Activated CD4-positive, alpha-beta T cell treated with anti-CD3 and anti-CD28 coated beads for 4 hours (primary cell): ENCODE measurements around the gene SDK1.

ENCODE experiments used
- DNase-seq, 2 donors: peaks; one replicate each; pipeline ENCODE4 v3.0.0-alpha.2; 2020

The SDK1 gene

GRCh38 chr7:3896169-3896765 lies 595.2 kb downstream of the SDK1 start:
- DNase-seq = no peak

DNA sequence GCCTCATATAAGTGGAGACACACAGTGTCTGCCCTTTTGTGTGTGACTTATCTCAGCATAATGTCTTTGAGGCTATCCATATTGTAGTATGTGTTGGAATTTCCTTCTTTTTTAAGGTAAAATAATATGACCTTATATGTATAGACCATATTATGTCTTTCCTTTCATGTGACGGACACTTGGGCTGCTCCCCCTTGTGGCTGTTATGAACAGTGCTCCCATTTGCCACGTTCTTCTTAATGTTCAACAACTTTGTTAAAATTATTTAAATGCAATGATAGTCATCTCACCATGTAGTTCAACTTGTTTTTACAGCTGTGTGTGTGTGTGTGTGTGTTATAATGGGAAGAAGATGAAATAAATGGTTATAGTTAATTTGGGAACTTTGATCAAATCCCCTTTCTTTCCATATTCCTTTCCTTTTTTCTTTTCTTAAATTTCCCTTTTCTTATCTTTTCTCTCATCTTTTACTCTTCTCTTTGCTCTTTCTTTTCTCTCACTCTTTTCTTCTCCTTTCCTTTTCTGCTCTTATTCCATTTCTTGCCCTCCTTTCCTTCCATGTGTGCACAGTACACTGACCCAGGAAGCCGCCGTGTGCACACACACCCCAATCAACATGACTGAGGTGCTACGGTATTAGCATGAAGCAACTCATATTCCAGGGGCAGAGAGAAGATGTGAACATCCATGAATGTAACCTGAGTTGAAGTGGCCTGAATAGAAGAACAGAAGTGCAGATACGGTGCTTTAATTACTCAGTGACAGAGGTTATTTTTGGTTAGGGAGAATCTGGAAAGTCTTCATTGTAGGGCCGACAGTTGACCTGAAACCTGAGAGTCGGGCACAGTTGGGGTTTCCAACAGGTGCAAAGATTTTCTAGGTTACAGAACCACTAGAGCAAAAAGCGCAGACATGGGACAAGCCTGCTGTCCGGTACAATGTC lies 596.6 kb downstream of the SDK1 start:
- DNase-seq = peak; percentile 32 to 45

GRCh38 chr7:3899559-3899991 lies 598.5 kb downstream of the SDK1 start:
- no peak for DNase-seq

DNA sequence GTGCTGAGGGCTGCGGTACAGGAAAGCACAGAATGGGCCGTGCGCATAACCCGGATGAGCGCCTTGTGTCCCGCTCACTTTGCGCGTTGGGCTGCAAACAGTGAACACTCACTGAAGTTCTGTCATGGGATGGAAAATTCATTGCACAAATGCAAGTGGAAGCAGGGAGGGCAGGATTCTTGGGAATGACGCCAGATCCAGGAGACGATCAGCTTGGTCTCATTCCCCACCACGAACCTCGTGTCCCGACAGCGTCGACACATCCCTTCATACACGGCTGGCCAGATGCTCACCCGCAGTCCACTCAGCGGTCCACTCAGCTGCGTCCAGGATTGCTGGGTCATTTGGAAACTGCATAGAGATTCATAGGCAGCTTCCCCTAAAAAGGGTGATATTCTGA lies 607.1 kb downstream of the SDK1 start:
- DNase-seq = no peak

DNA sequence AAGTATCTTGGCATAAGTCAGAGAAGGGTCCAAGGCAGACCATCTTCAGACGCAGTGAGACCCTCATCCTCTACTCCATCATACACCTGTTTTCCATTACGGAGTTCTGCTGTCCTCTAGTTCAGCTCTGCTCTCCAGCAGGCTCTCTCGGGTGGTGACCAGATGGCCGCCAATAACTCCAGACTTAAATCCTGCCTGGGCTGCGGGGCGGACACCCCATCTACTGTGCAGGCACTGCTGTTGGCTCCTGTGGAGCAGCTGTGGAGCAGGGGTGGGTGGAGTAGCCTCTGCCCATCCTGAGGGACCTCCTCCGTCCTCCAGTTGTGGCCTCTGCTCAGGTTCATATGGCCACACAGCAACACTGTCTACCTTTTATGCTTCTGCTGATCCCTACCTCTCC lies 608.1 kb downstream of the SDK1 start:
- DNase-seq = no peak

DNA sequence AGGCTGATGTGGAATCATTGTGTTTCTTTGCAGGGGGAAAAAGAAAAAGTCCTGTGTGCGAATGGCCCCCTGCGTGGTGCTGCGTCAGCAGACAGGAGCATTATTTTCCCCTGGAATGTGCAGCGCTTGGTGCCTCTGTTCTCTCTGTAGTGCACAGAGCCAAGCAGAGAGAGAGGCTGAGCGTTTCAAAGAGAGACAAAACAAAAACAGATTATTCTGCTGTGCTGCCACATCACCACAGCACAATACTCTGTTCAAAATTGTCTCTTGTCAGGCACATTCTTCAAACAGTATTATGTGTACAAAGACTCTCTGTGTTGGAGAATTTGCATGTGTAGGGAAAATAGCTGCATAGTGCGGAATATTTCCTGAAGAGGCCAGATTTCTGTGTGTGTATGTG lies 609.0 kb downstream of the SDK1 start:
- DNase-seq = no peak

GRCh38 chr7:3911685-3912084 lies 610.6 kb downstream of the SDK1 start:
- no peak for DNase-seq

DNA sequence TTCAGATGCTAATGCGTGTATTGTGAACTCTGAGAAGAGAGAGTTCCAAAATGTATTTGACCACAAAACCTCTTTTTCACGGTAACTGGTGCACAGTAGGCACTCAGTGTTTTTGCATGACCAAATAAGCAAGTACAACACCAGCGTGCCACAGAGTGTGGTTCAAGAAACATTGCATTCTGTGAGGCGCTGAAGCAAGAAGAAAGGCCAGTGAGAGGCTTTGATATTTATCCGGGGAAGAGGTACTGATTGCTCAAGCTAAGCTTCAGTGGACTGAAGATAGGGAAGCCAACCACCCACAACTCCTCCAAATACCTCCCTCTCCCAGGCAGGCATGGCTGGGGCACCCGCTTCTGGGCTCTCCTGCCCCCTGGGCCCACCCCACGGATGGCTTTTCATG lies 611.2 kb downstream of the SDK1 start:
- DNase-seq = no peak

DNA sequence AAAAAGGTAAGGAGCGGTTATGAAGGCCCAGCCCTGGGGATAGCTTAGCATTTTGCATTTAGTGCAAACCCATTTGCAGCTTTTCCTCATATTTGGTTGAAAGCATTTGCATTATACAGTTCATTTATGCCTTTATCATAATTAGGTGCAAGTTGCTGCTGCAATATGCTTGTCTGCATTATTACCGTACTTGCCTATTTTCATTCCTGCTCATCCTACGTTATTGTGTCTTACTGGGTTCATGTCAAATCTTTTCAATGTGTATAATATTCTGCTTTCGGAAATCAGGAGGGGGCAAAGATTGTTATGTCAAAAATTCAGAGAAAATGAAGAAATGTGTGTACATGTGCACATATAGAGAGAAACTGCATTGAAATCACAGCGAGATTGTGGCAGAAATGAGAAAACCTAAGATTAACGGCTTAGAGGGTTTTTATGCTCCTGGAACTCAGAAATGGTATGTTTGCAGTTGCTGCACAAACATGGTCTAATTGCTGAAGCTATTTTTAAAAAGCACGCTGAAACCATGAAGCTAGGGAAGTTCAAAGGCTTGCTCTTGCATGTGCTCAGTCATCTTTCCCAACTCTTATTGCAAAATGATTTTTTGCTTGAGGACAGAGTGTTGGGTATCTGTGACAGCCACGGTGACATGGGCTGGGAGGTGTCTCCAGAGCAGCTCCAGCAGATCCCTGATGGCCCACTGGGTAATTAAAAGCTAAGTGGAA lies 613.2 kb downstream of the SDK1 start:
- no peak for DNase-seq

DNA sequence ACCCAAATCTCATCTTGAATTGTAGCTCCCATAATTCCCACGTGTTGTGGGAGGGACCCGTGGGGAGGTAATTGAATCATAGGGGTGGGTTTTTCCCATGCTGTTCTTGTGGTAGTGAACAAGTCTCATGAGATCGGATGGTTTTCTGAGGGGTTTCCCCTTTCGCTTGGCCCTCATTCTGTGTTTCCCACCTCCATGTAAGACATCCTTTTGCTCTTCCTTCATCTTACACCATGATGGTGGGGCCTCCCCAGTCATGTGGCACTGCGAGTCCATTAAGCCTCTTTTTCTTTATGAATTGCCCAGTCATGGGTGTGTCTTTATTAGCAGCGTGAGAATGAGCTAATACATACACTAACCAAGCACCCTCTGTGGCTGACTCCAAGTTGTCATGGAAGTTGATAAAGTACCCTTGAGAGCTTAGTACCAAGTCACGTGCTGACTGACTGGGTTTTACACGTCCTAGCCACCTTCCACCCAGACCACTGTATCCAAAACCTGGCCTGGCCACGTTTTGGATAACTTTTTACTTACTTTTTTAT lies 614.4 kb downstream of the SDK1 start:
- no peak for DNase-seq

- no peak for DNase-seq
These were observed 615.1 kb downstream of the SDK1 start for GRCh38 chr7:3916146-3916545.

DNA sequence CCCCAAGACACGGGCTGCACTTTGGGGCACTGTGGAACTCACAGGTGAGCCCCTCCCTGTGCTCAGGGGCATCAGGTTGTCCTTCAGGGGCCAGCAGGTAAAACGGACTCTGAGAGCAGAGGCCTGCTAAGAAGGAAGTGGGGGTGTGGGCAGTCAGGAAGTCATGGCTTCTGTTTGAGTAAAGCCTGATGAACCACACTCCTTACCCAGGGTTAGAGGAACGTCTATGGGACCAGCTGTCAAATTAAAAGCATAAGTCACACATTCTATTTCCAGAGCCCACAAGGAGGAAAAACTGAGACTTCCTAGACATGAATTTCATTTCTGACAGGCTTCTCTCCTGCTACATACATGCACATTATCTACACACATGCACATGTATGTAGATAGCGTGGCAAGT lies 616.4 kb downstream of the SDK1 start:
- DNase-seq = no peak

GRCh38 chr7:3918576-3918975 lies 617.5 kb downstream of the SDK1 start:
- no peak for DNase-seq

DNA sequence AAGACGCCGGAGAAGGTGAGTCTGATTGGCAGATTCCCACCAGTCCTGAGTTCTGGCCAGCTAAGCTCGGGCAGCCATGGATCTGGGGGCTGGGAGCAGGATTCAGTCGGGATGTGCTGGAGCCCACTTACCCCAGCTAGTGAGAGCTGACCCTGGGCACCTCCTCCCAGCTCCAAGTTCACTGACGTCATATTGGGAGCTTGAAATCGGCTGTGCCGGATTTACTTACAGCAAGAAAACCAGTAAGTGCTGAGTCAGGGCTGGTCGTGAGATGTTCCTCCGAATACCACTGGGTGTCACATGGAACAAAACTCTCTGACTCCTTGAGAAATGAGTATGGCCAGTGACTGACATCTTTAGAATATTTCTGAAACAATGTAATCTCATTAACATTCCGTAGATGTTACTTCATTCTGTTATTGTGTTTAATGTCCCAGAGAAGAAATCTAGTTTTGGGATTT lies 621.2 kb downstream of the SDK1 start:
- no peak for DNase-seq

- no peak for DNase-seq
These were observed 622.4 kb downstream of the SDK1 start for GRCh38 chr7:3923307-3923918.

DNA sequence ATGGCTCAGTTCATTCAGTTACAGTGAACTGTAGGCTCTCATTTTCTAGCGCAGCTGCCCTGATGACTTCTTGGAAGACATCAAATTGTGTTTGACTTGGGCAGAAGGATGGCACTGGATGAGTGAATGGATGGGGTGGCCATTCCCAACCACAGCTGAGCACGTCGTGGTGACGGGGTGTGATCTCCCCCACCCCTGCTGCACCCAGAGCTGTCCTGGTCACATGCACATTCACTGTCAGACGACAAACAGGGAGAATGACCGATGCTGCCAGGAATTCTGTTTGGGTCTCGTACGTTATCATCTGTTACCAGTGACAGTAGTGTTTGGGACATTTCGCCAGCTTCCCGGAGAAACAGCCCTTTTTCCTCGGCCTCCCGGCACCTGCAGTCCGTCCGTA lies 623.2 kb downstream of the SDK1 start:
- no peak for DNase-seq

- no peak for DNase-seq
These were observed 626.5 kb downstream of the SDK1 start for GRCh38 chr7:3927446-3928110.

- DNase-seq = no peak
These were observed 627.9 kb downstream of the SDK1 start for GRCh38 chr7:3928727-3929515.

DNA sequence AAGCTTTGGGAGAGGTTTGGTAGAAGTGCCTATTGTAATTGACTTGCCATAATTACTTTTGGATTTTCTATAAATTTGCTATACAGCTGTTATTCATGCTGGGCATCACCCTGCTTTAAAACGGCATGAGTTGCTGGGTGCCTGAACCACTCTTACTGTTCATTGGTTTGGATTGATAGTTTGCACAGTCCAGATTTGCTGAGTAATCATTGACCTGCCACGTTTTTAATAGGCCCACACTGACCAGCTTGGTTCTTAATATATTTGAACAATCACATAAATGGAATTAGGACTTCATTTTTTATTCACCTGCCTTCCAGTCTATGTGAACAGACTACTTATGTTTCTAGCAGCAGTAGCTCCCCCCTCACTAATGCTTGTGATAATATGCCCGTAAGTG lies 630.8 kb downstream of the SDK1 start:
- no peak for DNase-seq

DNA sequence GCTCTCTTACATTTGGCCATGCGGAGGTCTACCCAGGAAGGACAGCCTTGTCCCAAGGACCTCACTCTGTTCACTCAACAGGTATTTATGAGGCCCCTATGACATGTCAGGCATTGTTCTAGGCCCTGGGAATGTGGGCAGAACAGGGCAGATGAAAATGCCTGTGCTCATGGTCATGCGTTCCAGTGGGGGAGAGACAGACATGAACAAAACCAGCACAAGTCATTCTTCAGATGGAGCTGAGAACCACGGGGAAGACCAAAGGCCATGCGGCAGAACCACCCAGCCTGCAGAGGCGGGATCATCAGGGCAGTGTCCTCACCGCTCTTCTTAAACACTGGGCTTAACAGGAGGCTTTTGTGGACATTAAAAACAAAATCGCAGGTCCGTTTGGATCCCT lies 636.1 kb downstream of the SDK1 start:
- DNase-seq = no peak

GRCh38 chr7:3937605-3938004 lies 636.6 kb downstream of the SDK1 start:
- no peak for DNase-seq
